Measurements from ENCODE around the gene NPL. TPM values are rescaled to one million over a fixed set of nuclear protein-coding genes. Genes with fewer than 3 reads are reported as not detected.
A peak's percentile ranks its signal among the peaks of the same experiment; 100 is the strongest.

NPL gene
- total and polyA plus RNA-seq, 9 of the 15 experiments (the other 6 are each of a cell fraction or from before 2014, with no cell fraction given), result 9.9 to 22.3 (median 14.2) TPM

GRCh38 chr1:182839209-182840066 lies 49.9 kb downstream of the NPL start, which contains the start of gene DHX9 (continued):
- no peak for TF ChIP-seq RBM34 (IDR thresholded peaks at IDR 0.05; ENCODE audit: borderline replicate concordance, insufficient read depth, low read length)
- 0 out of 2 replicates have a peak, but pooled peaks have one; percentile 8 for TF ChIP-seq KDM2B (CRISPR knock-in tag; IDR thresholded peaks at IDR 0.05)
- TF ChIP-seq E4F1 (CRISPR knock-in tag; IDR thresholded peaks at IDR 0.05; ENCODE audit: borderline replicate concordance), result no peak
- no peak; the same call in 1 of the 2 replicates for TF ChIP-seq MITF (IDR thresholded peaks at IDR 0.05)
- no peak for TF ChIP-seq SREBF1 (IDR thresholded peaks at IDR 0.05; ENCODE audit: borderline replicate concordance, low read depth, low read length)
- TF ChIP-seq POLR3A (IDR thresholded peaks at IDR 0.05; ENCODE audit: borderline replicate concordance, extremely low read depth, insufficient read depth, insufficient read length), result no peak
- TF ChIP-seq ZBTB17 (CRISPR knock-in tag; IDR thresholded peaks at IDR 0.05), result peak; percentile 32; the same call in 1 of the 2 replicates
- no peak for TF ChIP-seq PTBP1 (IDR thresholded peaks at IDR 0.05; ENCODE audit: low read depth, low read length)
- no peak for TF ChIP-seq SNIP1 (IDR thresholded peaks at IDR 0.05; ENCODE audit: low read depth)
- TF ChIP-seq DPF2 (IDR thresholded peaks at IDR 0.05), result peak; percentile 95
- TF ChIP-seq CGGBP1 (CRISPR knock-in tag; IDR thresholded peaks at IDR 0.05), result 0 out of 2 replicates have a peak, but pooled peaks have one; percentile 14
- TF ChIP-seq POU5F1 (IDR thresholded peaks at IDR 0.05; ENCODE audit: borderline replicate concordance, low read depth, low read length, partially characterized antibody), result no peak
- no peak for TF ChIP-seq BDP1 (IDR thresholded peaks at IDR 0.05; ENCODE audit: insufficient read depth, insufficient read length)
- TF ChIP-seq FIP1L1 (IDR thresholded peaks at IDR 0.05; ENCODE audit: low read depth, low read length, poor library complexity, severe bottlenecking), result peak; percentile 96
- TF ChIP-seq ZNF586 (CRISPR knock-in tag; conservative IDR thresholded peaks at IDR 0.05), result no peak
- no peak for TF ChIP-seq RBM17 (IDR thresholded peaks at IDR 0.05; ENCODE audit: borderline replicate concordance, low read depth, low read length)
- TF ChIP-seq GATAD2B (IDR thresholded peaks at IDR 0.05; ENCODE audit: borderline replicate concordance), result peak; percentile 66
- TF ChIP-seq C11orf30 (IDR thresholded peaks at IDR 0.05; ENCODE audit: low read depth), result no peak; the same call in none of the 2 replicates
- peak; percentile 20; the same call in 1 of the 2 replicates for TF ChIP-seq JUN (IDR thresholded peaks at IDR 0.05; ENCODE audit: borderline replicate concordance, low read depth, low read length)
- peak; percentile 83; the same call in 1 of the 2 replicates for TF ChIP-seq JUN (CRISPR knock-in tag; IDR thresholded peaks at IDR 0.05; ENCODE audit: borderline replicate concordance)
- TF ChIP-seq POLR2B (IDR thresholded peaks at IDR 0.05; ENCODE audit: low read depth, partially characterized antibody), result peak; percentile 96
- TF ChIP-seq OTX1 (CRISPR knock-in tag; IDR thresholded peaks at IDR 0.05), result no peak; the same call in 1 of the 2 replicates
- TF ChIP-seq, protein P1, sequence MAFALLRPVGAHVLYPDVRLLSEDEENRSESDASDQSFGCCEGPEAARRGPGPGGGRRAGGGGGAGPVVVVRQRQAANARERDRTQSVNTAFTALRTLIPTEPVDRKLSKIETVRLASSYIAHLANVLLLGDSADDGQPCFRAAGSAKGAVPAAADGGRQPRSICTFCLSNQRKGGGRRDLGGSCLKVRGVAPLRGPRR (CRISPR knock-in tag; IDR thresholded peaks at IDR 0.05), result no peak
- no peak for TF ChIP-seq SMARCB1 (IDR thresholded peaks at IDR 0.05; ENCODE audit: insufficient read length, low read depth)

Measured in K562 (cell line).